Activated CD8-positive, alpha-beta memory T cell treated with anti-CD3 and anti-CD28 coated beads, Interleukin-2, amount 50 U/mL, for 48 hours (primary cell): Measurements from ENCODE around the gene ARHGAP15.

Experiments used
- DNase-seq: peaks from one replicate; pipeline ENCODE4 v3.0.0-alpha.2; 2020

ARHGAP15 gene

DNA sequence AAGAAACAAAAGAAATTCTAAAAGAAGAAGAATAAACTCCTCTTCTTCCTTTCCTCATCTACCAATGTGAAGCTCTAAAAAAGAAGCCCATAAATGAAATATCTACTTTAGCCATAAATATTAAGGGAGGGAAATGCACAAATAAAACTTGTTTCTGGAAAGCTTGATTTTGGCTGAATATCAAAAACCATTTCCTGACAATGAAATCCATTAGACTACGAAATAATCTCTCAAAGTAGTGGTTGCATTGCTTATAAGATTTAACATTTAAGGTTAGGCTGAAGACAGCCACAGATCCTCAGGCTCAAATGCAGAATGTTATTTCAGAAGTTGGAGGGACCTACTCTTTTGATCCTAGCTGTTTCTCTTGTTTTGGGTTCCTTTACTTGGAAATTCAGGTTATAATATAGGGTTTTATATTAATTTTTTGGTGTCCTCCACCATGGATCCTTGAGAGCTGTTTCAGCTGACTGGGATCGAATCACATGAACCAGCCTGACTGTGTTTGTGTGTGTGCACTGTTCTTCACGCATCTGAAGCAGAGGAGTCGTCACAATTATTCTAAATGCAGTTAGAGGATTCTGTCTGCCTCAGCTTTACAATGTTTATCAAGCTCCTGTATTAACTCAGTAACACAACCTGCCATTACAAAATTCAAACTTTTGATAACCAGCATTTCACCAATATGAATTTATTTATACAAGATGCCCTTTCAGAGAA lies 474.8 kb downstream of the ARHGAP15 start:
- DNase-seq: no peak

DNA sequence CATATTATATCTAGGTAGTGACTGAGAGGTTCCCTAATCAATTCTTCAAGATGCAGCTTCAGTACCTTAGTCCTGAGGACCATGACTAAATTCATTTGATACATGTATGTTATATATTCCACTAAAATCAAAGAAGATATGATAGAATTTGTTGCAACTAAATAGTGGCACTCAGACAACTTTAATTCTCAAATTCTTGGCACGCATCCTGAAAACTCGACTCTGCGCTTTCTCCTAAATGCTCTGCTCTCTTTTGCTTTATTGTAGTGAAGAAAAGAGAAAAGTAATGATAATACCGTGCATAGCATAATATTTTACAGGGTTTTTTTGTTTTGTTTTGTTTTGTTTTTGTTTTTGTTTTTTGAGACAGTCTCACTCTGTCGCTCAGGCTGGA lies 475.3 kb downstream of the ARHGAP15 start:
- DNase-seq: no peak

DNA sequence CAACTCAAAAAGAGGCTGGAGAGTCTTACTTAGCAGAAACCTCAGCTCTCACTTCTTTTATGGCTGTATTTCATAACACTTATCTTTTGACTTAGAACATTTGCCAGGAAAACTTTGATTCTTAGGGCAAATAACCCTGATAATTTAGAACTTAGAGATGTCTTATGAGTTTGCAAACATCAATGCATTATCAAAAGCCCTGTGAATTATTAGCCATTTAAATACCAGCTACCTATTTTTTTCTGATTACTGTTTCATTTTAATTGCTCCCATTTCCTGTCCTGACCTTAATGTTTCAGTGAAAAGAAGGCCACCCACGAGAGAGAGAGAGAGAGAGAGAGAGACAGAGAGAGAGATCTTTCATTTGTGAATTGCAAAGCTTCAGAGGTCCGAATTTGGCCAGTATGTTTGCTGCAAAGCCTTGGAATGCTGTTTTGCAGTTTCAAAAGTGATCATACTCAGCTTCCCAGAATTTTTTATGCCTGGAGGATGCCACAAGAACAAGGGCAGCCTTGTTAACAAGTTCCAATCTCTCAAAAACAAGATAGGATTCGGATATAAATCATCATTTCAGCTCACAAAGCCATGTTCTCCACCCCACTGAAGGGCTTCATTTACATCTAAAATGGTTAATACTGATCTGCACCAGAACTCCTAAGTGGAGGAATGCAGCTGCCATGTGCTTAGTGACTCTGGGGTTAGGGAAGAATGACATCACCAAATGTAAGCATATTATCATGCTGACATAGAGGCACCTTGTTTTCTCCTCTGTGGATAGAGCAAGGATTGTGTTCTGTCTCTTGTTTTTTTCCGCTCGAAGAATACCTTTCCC lies 478.2 kb downstream of the ARHGAP15 start:
- DNase-seq: no peak

DNA sequence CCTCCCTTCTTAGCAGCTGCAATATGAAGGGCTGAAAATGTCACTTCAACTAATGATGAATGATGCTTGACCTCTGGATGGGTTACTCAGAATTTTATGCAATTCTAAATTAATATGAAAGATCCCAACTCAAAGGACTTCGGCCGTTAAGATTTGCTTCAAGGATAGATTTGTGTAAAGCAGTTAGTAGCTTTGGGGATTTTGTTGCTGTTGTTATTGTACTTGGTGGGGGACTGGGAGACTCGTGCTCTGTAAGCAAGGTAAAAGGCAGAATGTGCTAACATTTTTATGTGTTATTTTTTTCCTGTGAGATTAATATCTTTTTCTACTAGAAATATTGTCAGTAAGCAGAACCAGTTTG lies 478.8 kb downstream of the ARHGAP15 start:
- no peak for DNase-seq

DNA sequence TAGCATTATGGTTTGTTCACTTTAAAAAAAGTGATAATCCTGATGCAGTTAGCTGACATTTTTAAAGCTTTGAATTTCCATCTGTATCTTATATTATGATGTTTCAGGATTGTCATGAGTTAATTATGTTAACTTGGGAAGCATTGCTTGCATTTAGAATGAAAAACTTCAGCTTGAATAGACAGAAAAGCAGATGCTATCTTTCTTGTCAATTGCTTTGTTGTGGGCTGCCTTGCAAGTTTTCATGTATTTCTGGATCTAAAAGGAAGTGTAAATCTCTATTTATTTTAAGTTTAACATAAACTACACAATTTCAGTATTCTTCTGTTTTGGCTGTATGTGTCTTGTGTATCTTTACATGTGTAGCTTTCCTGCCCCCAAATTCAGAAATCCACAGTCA lies 479.5 kb downstream of the ARHGAP15 start:
- DNase-seq: no peak

DNA sequence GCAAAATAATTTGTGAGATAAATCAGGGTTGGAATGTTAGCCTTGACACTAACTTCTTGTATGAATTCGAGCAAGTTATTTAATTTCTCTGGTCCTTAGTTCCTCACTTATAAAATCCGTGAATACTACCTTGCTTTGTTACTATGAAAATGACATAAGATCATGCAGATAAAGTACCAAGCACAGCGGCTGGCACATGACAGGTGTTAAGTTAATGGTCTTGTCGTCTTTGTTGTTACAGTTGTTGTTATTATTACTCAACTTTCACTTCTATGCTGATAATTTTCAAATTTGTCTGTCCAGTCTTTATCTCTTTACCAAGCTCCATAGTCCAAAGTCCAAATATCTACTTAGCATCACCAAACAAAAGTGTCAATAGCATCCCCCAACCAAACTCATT lies 482.1 kb downstream of the ARHGAP15 start:
- DNase-seq: no peak

DNA sequence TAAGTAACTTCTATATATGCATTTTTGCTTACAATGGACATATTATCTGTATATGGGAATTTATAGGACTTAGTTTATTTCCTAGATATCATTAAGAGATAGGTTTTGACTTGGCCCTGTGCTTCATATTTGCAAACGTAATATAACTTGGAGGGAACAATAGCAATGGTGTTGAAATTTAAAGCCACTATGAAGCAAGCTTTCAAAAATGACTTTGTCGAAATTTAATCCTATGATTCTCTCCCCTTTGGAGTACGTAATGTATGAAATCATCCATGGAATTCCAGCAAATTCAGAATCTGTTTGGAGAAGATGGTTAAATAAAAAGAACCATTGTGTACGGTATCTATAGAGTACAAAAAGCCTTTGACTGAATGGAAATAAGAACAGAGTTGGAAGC lies 486.3 kb downstream of the ARHGAP15 start:
- DNase-seq: no peak

DNA sequence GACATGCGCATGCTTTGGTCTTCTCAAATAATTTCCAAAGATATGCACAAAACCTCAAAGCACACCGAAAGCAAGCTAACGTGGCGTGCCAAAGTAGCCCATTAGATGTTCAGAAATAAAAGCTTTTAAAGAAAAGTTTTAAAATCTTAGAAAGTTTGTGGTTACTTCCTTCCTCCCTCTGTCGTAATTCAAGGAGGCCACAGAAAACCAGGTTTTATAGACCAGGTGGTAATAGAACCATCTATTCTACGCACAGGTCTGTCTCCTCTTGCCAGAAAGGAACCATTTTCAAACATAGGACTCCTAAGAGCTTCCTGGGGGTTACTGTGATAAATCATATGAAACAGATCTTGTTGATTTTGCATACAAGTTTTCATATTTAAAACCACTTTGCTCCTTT lies 487.2 kb downstream of the ARHGAP15 start:
- no peak for DNase-seq

DNA sequence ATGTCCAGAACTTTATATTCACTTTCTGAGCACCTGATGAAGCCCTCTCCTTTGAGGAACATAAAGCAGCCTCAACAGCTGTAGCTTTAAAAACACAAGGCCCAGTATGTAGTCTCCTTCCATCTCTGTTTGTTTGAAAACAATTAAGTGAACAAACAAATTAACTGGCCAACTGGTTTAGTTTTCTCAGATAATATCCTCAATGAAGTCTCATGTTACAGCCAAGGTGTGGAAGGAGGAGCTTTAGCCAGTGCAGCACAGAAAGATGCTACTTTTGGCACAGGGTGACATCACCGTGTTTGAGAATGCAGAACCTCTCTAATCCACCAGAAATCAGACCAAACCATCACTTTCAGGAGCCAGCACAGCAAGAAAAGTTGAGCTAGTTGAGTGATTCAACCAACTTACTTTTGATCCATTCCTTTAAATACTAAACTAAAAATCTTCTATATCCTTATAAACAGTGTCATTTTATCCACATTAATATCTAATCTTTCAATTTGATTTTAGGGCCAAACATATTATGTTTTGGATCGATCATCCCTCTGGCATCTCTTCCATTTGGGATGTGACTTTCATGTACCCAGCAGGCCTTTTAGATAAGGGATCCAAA lies 488.7 kb downstream of the ARHGAP15 start:
- no peak for DNase-seq

DNA sequence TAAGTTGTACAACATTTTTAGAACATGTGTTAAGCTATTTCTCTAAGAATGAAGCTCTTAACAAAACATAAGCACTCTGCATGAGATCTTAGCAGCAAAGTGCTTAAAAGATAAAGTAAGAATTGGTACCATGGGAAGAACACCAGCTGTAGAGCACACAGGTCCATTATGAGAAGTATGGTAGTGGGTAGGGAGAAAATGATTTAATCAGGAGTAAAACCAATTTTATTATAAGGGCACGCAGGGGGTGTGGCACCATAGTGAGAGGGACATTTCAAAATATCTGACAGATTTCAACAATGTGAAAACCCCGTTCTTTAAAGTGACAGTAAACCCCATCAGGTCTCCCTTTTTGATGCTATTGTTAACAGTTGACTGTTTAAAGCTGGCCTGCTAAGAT lies 492.9 kb downstream of the ARHGAP15 start:
- no peak for DNase-seq

DNA sequence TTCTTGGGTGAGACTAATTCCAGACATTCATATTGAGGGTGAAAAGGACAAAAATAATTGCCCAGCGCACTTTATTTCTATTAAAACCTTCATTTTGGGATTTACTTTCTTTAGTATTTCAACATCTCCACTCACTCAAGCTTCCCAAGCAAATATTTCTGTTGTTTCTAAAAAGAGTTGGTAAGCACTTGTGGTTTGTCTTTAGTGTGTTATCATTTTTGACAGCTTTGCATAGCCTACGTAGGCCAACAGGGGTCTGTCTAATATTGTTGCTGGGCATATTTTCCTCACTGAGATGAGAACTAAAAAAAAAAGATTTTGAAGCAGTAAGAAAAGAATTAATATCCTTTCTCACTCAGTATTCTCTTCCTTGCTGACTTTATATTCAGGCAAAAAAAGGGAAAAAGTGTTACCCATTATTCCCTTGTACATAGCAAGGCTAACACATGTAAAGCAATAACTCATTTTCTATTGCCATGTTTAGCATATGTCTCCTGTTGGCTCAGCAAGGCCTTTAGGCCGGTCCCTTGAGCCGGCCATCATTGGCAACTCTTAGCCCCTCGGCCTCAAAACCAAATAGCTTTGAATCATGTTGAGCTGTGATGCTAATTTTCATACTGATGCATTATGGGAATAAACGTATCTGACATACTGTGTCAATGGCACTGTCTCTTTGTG lies 494.2 kb downstream of the ARHGAP15 start:
- DNase-seq: no peak

DNA sequence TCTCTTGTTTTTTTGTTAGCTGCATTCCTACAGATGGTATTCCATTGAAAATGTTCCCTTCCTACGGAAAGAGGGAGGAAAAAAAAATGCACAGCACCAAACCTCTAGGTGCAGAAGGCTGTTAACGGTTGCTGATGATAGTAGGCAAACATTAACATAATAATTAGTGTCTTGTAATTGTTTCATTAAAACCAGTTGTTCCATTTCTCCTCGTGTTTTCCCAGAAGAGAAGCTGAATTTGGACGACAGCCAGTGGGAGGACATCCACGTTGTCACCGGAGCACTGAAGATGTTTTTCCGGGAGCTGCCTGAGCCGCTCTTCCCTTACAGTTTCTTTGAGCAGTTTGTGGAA lies 494.7 kb downstream of the ARHGAP15 start:
- DNase-seq: no peak

DNA sequence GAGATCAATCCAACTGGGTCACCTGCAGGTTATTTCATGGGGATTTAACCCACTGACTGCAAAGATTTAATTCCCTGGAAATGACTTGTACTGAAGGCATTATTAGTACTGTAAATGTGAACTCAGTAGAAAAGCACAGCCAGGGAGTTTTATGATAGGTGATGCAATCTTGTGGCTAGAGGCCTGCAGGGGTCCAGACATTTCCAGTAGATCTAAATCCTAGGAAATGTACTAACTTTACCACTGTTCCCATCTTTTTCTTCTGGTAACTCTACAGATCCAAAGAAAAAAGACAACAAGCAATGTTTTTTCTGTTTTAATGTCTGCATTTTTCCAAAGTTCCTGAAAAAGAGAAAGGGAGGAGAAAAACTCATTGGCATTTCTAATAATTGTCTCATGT lies 500.1 kb downstream of the ARHGAP15 start:
- DNase-seq: no peak

DNA sequence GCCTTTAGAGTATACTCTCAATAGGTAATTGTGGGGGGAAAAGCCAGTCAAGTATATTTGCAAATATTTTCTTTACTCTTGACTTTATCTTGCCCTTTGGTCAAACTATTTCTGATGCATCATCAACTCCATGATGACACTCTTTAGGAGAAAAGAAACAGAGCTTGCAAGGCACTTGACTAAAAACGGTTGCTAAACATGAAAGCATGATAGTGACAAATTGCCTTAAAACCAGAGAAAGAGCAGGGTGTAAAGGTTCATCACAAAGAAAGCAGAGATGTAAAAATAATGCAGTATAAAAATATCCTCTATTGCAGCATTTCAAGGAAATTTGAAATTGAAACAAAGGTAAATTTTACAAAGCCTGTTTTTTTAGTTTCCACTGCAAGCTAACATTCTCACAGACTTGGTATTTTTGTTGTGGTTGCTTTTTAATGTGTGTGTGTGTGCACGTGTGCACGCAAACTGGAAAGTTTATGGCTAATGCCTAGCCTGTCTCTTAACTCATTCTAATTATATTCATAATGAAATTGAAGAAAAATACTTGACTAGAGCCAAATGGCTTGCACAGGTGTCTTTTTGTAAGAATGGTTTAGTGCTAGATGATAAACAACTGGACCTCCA lies 503.6 kb downstream of the ARHGAP15 start:
- no peak for DNase-seq

DNA sequence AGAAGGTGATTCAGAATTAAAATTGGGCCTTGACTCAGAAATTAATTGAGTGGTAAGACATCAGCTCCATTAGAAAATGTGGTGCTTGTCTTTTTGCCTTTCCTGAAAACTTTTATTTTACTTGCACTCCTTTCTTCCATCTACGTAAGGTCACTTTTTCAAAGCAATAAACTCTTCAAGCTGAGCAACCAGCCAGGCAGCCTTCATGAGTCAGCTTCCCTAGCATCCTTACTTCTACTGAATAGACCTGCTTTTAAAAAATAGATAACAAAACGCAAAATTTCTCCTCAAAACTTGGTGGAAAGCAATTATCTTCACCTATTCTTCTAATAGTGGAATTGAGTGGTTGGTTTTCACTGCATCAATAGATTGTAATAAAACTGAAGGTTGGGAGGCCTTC lies 504.2 kb downstream of the ARHGAP15 start:
- DNase-seq: no peak

DNA sequence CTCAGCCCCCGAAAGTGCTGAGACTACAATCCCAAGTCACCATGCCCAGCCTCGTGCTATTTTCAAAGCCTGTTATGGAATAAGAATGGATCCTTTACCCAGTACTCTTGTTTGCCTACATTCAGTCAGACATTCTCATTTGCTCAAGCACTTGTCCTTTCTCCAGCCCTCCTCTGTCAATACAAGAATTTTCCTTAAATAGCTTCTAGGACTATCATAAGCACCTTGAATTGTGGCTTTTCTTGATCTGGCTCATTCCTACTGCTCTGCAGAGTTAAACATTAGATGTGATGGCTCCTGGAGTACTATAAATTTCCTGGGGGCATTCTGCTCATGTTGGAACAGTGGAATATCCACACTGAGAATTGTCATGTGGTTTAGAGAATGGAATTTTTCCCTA lies 506.1 kb downstream of the ARHGAP15 start:
- DNase-seq: no peak

DNA sequence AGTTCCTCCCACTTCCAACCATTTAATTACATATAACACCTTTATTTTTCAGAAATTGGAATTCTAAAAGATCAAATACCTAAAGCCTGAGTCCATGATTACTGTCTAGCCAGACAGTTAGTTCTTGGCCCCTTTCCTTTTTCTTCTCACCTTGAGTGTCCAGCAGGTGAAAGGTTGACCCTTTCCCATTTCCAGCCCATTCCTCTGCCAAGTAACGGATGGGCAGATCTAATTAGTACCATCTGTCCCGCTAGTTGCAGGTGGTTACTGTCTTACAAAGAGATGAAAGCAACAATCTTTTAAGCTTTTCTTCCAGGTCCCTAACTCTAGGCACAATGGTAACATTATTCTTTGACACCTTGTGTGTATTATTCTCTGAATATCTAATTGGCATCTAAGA lies 506.7 kb downstream of the ARHGAP15 start:
- DNase-seq: no peak

DNA sequence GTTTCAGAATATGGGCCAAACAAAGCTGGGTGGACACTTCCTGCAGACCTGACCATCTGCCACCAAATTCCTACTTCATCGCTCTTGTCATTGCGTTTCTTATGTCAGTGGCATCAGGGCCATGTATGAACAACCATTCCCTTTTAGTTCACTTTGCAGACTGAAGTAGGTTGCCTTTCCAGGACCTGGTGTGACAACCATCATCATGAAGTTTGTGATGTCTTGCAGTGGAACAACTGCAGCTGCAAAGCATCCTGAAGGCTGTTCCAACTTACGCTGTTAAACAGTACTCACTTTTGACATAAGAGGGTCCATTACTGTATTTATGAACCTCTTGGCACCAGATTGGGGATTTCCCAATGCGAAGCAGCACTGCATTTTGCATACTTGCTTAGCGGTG lies 511.6 kb downstream of the ARHGAP15 start:
- DNase-seq: no peak

DNA sequence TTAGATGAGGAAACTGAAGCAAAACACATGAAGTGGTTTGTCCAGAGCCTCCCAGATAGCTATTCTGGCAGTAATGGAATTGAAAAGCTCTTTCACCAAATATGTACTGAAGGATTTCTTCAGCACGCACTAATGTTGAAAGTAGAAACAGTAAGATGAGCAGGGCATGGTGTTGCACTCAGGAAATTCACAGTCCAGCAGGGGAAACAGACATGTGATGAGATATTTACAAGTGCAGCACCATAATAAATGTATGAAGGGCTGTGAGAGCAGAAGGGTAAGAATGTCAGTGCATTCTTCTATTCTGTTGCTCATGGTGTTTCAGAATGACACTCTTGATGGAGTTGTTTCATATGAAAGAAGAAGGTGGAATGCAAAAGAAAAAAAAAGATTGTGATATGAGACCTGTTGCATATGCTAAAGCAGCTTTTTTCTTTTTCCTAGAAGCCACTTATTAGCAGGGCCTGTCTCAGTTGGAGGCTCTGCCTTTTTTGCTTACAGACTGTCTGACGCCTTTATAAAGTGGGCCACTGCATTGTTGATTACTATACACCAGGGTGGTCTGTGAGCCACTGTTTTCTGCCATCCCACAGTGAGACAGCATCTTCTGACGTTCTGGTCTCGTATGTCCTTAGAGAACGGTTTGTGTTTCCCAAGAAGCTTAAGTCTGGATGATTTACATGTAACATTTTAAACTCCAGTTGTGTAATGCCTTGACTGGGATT lies 516.9 kb downstream of the ARHGAP15 start:
- no peak for DNase-seq

DNA sequence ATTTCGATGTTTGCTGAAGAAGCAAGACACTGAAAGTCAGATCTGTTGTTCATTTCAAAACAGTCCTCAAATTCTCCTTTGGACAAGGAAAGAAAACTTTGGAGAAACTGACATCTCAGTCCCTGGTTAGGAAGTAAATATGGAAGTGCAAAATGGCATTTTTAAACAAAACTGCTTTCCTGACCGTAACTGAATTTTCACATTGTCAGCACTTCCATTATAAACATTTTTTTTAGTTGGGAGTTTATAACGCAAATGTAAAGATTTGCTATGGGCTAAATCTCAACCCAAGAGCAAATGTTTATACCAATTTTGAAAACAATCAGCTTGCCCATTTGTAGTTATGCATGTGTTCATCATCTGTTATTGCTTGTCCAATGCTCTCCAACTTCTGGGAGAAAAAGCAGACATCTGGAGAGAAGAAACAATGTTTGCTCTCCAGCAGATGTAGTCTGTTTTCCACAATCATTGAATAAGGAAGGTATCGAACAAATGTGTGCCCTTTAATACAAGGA lies 520.1 kb downstream of the ARHGAP15 start:
- DNase-seq: no peak

DNA sequence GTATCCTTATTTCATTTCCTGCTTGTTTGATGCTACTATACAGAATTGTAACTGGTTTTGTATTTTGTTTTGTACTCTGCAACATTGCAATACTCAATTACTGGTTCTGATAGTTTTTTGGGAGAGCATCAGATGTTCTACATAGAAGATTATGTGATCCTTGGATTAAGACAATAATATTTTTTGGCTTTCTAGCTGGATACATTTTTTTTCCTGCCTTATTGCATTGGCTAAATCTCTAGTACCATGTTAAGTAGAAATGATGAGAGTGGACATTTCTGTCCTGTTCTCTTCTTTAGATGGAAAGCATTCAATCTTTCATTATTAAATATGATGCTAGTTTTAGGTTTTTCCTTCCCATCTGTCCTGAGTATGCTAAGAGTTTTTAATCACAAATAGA lies 523.5 kb downstream of the ARHGAP15 start:
- DNase-seq: no peak

DNA sequence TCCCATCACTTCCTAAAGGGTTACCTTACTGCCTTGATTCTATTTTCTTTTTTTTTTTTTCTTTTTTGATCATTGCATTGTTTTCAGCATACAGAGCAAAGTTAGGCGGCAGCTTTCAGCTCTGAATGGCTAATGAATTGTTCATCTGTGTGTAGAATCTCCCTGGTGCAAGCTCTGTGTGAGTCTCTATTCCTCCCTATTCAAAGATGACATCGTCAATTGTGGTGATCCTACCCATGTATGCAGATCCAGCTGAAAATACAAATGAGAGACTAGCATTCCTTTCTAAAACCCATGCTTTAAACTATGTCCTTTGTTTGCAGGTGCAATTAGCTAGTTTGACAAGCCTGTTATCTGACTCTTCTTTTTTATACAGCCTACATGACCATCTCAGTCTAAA lies 539.0 kb downstream of the ARHGAP15 start:
- no peak for DNase-seq
